AG10803 (cell line): ENCODE measurements around the gene DLG4.

ENCODE experiments used
- DNase-seq: peaks from one replicate; pipeline ENCODE4 v3.0.0; 2010; ENCODE audit warnings: low read depth
- H3K4me3 ChIP-seq: 2 replicates; pipeline ENCODE4 v1.5.1; 2011; ENCODE audit warnings: mild to moderate bottlenecking, low read length, control low read depth
- CTCF ChIP-seq: conservative IDR thresholded peaks from 2 replicates; pipeline ENCODE4 v1.5.1; 2011; ENCODE audit warnings: mild to moderate bottlenecking, low read length, control low read depth, inconsistent platforms

The DLG4 gene

GRCh38 chr17:7137171-7137943 lies 82.3 kb downstream of the DLG4 start:
- H3K4me3 ChIP-seq, result no peak overlapping the region
- no peak for DNase-seq
- TF ChIP-seq CTCF, result no peak
